HuH-7.5 (cell line): Measurements from ENCODE around the gene MAGI1.

Experiments
- DNase-seq: peaks from one replicate; pipeline ENCODE4 v3.0.0; 2011; ENCODE audit warnings: low spot score

The MAGI1 gene

GRCh38 chr3:65944252-65944651, 94.5 kb downstream of the MAGI1 start:
- no peak for DNase-seq

GRCh38 chr3:65939801-65940246, 98.9 kb downstream of the MAGI1 start:
- DNase-seq: no peak

- DNase-seq: no peak
These were observed 99.5 kb downstream of the MAGI1 start for GRCh38 chr3:65939184-65939583.

- DNase-seq: no peak
These were observed 100.0 kb downstream of the MAGI1 start for GRCh38 chr3:65938676-65939075.

GRCh38 chr3:65938147-65938546, 100.6 kb downstream of the MAGI1 start:
- DNase-seq: no peak

GRCh38 chr3:65936908-65937638, 101.6 kb downstream of the MAGI1 start:
- no peak for DNase-seq

GRCh38 chr3:65935724-65936123, 103.0 kb downstream of the MAGI1 start:
- DNase-seq: no peak

- no peak for DNase-seq
These were observed 108.1 kb downstream of the MAGI1 start for GRCh38 chr3:65930648-65931047.

GRCh38 chr3:65928110-65928509, 110.6 kb downstream of the MAGI1 start:
- no peak for DNase-seq

- DNase-seq: no peak
These were observed 111.1 kb downstream of the MAGI1 start for GRCh38 chr3:65927576-65927975.

GRCh38 chr3:65925254-65925954, 113.3 kb downstream of the MAGI1 start:
- no peak for DNase-seq

GRCh38 chr3:65924762-65925161, 114.0 kb downstream of the MAGI1 start:
- DNase-seq: no peak

GRCh38 chr3:65922441-65922840, 116.3 kb downstream of the MAGI1 start:
- DNase-seq: no peak

- DNase-seq: no peak
These were observed 118.9 kb downstream of the MAGI1 start for GRCh38 chr3:65919826-65920225.

- no peak for DNase-seq
These were observed 123.2 kb downstream of the MAGI1 start for GRCh38 chr3:65915477-65915876.

GRCh38 chr3:65914740-65915367, 123.9 kb downstream of the MAGI1 start:
- DNase-seq: no peak

- no peak for DNase-seq
These were observed 124.5 kb downstream of the MAGI1 start for GRCh38 chr3:65914032-65914739.

GRCh38 chr3:65912647-65913046, 126.1 kb downstream of the MAGI1 start:
- DNase-seq: no peak

GRCh38 chr3:65908588-65908987, 130.1 kb downstream of the MAGI1 start:
- no peak for DNase-seq

GRCh38 chr3:65907232-65908130, 131.2 kb downstream of the MAGI1 start:
- no peak for DNase-seq

GRCh38 chr3:65905771-65906170, 132.9 kb downstream of the MAGI1 start:
- no peak for DNase-seq
